Measurements from ENCODE around the gene SCN9A. TPM values are rescaled to one million over a fixed set of nuclear protein-coding genes. Genes with fewer than 3 reads are reported as not detected.

SCN9A gene
- total RNA-seq: 1.3 and 1.6 TPM in 2 replicates

DNA sequence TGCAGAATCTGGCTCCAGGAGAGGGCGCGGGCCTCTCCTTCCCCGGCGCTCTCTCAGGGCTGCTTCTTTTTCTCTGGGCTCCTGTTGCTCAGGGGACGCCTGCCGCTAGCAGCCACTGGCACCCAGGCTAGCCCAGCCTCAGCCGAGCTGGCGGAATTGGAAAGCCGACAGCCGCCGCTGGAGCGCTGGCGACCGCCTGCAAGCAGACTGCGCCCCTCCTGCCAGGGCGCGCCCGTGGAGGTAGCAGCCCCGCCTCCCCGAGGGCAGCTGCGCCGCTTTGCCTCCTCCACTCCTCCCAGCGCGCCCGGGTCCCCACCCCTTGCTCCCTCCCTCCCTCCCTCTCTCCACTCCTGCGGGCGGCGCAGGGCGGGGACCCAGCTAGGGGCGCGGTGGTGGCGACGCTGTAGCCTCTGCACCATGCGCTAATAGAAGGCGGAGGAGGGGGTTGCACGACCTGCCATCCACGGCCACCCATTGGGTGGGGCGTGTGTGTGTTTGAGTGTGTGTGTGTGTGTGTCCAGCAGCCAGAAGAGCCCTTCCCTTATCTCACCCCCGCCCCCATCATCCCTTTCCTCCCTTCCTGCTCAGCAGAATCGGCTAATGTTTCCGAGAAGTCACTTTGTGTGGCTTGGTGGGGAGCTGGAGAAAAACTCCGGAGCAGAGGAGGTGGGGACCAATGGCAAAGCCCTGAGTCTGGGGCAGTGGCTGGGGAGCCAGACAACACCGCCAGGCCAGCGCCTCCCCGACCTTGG lies at the start of gene SCN9A:
SCN9A (minus strand) TSS at position 209 of the 752 bp plus-strand sequence. CDS start 64,188 bp downstream, outside the sequence.

Other genes with a start within 250 kb of the SCN9A start
- 0.06 TPM in 1 of 2 replicates, not detected in the other for gene SCN1A, start 247.9 kb downstream of the SCN9A start, total RNA-seq
- not detected in 2 replicates for gene SCN7A, start 118.3 kb upstream of the SCN9A start, total RNA-seq

Data from bladder microvascular endothelial cell (primary cell).